ENCODE measurements around the gene MAP7. TPM values are rescaled to one million over a fixed set of nuclear protein-coding genes. Genes with fewer than 3 reads are reported as not detected.

The MAP7 gene
- polyA plus RNA-seq, 6 donors from 2014 or later = 0.19 to 0.71 (median 0.32) TPM; not detected in 2

DNA sequence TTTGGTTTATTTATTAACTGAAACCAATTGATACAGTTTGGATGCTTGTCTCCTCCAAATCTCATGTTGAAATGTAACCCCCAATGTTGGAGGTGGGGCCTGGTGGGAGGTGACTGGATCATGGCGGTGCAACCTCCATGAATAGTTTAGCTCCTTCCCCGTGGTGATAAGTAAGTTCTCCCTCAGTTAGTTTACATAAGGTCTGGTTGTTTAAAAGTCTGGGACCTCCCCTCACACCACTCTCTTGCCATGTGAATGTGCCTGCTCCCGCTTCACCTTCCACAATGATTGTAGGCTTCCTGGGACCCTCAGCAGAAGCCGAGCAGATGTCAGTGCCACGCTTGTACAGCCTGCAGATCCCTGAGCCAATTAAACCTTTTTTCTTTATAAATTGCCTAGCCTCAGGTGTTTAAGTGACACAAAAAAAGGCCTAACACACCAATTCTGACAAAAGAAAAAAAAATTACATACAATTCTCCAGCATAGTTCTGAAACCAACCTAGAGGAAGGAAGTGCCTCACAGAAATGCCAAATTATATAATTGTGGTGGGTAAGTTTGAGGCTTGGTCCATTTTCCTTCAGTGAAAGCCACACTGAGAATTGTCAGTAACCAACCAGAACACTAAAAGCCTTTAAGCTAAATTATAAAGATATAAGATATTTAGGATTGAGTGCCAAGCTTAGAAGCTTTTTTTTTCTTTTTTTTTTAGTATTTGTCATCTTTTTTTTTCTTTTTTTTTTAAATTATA lies 15.0 kb downstream of the MAP7 start:
- Mint-ChIP-seq H3K27ac (no peak overlapping the region), H3K36me3 (no peaks in the 10 kb centered on the region), H3K4me3 (no peak overlapping the region), H3K27me3 (peaks cover 5 to 9% (median 9%) of the 10 kb centered on the region in 3 donors), H3K9me3 (peaks cover 0 to 7% (median 0%) of the 10 kb centered on the region in 7 donors), H3K4me1 (no peaks in the 10 kb centered on the region)
- no peak for ATAC-seq (ENCODE audit: low read depth in 2 of 2)
- no peak for DNase-seq

DNA sequence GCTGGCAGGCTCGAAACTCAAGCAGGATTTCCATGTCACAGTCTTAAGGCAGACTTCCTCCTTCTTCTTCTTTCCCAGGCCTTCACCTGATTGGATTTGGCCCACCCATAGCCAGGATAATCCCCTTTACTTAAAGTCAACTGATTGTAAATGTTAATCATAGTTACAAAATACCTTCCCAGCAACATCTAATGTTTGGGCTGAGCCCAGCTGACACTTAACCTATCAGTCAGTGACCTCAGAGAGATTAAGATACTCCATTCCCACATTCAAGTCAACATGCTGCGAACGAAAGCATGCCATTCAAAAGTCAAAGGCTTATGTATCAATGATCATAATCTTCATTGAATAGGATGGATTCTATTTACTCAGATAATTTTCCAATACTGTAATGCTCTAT lies 16.0 kb downstream of the MAP7 start:
- Mint-ChIP-seq H3K27me3 (peaks cover 5 to 9% (median 9%) of the 10 kb centered on the region in 3 donors), H3K9me3 (peaks cover 0 to 7% (median 0%) of the 10 kb centered on the region in 7 donors), H3K4me1 (no peaks in the 10 kb centered on the region), H3K27ac (no peak overlapping the region), H3K4me3 (no peak overlapping the region), H3K36me3 (no peaks in the 10 kb centered on the region)
- DNase-seq (no peak), ATAC-seq (ENCODE audit: low read depth in 2 of 2) (no peak)

DNA sequence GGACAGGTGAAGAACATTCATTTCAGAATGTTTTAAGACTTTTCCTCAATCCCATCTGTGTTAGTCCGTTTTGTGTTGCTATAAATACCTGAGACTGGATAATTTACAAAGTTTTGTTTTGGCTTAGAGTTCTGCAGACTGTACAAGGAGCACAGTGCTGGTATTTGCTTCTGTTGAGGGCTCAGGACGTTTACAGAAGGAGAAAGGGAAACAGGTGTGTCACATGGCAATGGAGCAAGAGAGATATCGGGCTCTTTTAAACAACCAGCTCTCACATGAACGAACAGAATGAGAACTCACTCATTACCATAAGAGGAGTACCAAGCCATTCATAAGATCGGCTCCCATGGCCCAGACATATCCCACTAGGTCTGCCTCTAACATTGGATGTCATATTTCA lies 16.7 kb downstream of the MAP7 start:
- Mint-ChIP-seq H3K36me3 (no peaks in the 10 kb centered on the region), H3K4me3 (no peak overlapping the region), H3K27ac (no peak overlapping the region), H3K4me1 (no peaks in the 10 kb centered on the region), H3K9me3 (peaks cover 0 to 7% (median 0%) of the 10 kb centered on the region in 7 donors), H3K27me3 (peaks cover 5 to 9% (median 9%) of the 10 kb centered on the region in 3 donors)
- no peak for DNase-seq
- ATAC-seq (ENCODE audit: low read depth in 2 of 2) = no peak

DNA sequence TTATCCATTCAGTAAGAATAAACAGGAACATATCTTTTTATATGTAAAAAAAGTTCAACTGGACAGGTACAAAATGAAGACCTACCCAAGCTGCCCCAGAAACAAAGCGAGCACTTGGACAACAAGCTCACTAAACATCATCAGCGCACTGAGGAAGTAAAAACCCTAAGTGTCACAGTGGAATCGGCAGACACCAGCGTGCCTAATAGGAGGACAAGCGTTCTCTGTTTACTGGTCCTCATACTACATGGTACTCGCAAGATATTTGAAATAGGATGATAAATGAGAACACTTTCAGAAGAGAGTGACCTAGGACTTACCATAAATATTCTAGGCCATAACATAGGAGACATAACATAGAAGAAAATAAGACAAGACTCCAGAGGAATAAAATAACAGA lies 18.2 kb downstream of the MAP7 start:
- Mint-ChIP-seq H3K4me3 (no peak overlapping the region), H3K36me3 (no peaks in the 10 kb centered on the region), H3K9me3 (peaks cover 0 to 7% (median 0%) of the 10 kb centered on the region in 7 donors), H3K4me1 (no peaks in the 10 kb centered on the region), H3K27me3 (peaks cover 11 to 17% (median 14%) of the 10 kb centered on the region in 3 donors), H3K27ac (no peak overlapping the region)
- ATAC-seq (ENCODE audit: low read depth in 2 of 2) (no peak), DNase-seq (no peak)

DNA sequence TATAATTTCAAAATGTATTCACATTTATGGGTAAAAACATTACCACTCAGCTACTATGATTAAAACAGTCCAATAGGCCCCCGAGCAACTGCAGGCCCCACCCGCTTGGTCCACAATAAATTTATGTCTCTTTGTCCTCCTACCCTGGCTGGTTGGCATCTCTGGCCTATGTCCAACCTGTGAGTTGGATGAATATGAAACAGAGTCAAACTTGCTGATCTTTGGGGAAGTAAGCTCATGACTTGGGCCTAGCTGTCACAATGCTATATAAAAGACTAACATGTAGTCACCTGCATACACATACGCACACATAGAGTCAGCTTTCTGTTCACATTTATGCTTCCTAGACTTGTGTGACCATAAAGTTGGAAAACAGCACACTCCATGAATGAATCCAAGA lies 20.5 kb downstream of the MAP7 start:
- no peaks in the 10 kb centered on the region for H3K36me3 Mint-ChIP-seq
- DNase-seq (no peak), ATAC-seq (ENCODE audit: low read depth in 2 of 2) (no peak)
- H3K27me3 Mint-ChIP-seq = peaks cover 23 to 28% (median 26%) of the 10 kb centered on the region in 3 donors
- H3K9me3 Mint-ChIP-seq = no peaks in the 10 kb centered on the region
- peak overlapping the region in 1 of 6 donors; percentile 7 for H3K27ac Mint-ChIP-seq
- peaks cover 9 to 18% (median 16%) of the 10 kb centered on the region in 3 donors for H3K4me1 Mint-ChIP-seq
- no peak overlapping the region for H3K4me3 Mint-ChIP-seq

DNA sequence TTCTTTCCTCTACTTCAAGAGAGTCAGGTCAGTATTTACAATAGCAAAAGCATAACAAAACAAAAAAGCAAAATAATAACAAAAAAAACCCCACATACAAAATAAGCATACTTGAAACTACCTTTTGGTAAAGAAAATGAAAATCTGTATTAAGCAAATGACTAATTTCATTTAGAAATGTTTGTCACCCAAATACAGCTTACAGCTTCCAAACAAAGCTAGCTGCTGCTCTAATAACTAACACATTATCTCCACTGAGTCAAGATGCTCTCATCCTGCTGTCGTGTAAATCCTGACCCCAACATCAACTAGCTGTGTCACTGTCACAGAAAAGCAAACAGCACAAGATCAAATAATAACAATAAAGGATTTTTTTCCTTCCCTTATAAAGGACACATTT lies 21.7 kb downstream of the MAP7 start:
- H3K9me3 Mint-ChIP-seq = no peaks in the 10 kb centered on the region
- H3K27ac Mint-ChIP-seq = no peak overlapping the region
- no peaks in the 10 kb centered on the region for H3K36me3 Mint-ChIP-seq
- H3K4me3 Mint-ChIP-seq = no peak overlapping the region
- no peak for ATAC-seq (ENCODE audit: low read depth in 2 of 2)
- peaks cover 9 to 18% (median 16%) of the 10 kb centered on the region in 3 donors for H3K4me1 Mint-ChIP-seq
- H3K27me3 Mint-ChIP-seq = peaks cover 23 to 28% (median 23%) of the 10 kb centered on the region in 3 donors
- no peak for DNase-seq

DNA sequence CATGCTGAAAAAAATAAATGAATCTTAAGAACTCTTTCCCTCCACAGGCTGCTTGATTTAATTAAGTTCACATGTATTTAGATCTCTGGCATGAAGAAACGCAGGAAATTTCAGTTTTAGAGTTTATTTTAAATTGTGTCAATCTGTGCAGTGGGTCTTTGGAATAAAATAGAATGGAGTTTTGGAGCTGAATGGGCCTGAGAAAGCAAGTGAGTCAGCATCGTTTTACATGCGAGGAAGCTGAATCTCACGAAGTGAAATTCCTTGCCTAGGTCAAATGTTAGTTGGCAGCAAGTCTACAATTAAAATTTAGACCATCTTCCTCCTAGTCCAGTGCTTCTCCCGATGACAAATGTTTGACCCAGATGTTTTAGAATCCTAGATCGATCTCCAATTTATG lies 22.4 kb downstream of the MAP7 start:
- H3K27me3 Mint-ChIP-seq = peaks cover 21 to 28% (median 23%) of the 10 kb centered on the region in 3 donors
- H3K36me3 Mint-ChIP-seq = no peaks in the 10 kb centered on the region
- no peaks in the 10 kb centered on the region for H3K9me3 Mint-ChIP-seq
- H3K4me3 Mint-ChIP-seq = no peak overlapping the region
- ATAC-seq (ENCODE audit: low read depth in 2 of 2) (no peak), DNase-seq (no peak)
- peaks cover 9 to 18% (median 16%) of the 10 kb centered on the region in 3 donors for H3K4me1 Mint-ChIP-seq
- H3K27ac Mint-ChIP-seq = no peak overlapping the region

DNA sequence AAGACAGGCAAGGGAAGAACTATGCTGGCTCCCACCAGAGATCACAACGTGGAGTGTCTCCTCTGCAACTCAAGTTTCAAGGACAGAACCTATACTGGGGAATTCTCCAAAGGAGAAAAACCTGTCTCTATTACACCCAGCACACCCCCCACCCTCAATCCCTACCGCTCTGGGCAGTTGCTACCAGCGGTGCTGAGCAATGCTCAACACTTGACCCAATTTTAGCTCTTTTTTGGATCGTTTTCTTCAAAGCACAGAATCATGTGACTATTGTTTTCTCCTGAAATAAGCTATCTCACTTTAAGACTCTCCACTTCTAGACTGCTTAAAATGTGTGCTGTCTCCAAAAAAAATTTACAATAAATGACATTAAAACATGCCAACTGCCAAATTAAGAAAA lies 23.3 kb downstream of the MAP7 start:
- Mint-ChIP-seq H3K27me3 (peaks cover 21 to 28% (median 23%) of the 10 kb centered on the region in 3 donors), H3K9me3 (no peaks in the 10 kb centered on the region), H3K4me3 (peak overlapping the region in 1 of 8 donors; percentile 8), H3K36me3 (no peaks in the 10 kb centered on the region), H3K4me1 (peaks cover 9 to 18% (median 16%) of the 10 kb centered on the region in 3 donors), H3K27ac (no peak overlapping the region)
- DNase-seq = no peak
- ATAC-seq (ENCODE audit: low read depth in 2 of 2) = no peak

DNA sequence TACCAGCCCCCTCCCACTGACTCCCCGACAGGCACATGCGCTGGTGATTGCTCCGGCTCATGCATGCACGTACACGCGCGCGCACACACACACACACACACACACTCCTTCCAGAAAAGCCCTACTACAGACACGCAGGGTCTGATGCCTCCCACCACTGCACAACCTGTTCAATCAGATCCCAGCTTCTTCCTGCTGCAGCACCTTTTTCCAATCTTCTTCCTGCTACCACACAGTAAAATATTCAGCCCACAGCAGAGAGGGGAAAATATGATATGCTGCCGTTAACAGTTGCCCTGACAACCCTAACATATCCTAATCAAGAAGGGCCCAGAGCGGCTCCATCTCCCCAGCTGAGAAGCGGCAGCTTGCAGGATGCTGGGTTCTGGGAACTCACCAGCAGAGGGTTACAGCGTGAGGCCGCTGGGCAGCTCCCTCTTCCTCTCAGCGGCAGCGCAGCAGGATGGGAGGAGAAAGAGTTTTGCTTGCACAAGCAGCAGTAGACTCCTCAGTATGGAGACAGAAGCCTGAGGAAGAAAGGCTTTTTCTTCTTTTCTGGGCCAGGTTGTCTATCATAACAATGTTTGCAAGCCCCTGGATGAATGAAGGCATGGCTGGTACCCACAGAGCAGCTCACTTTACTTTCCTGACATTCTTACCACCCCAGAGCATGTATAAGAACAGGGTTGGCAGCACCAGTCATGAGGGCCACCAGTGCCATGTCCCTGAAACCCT lies 23.9 kb downstream of the MAP7 start:
- peaks cover 20 to 24% (median 20%) of the 10 kb centered on the region in 3 donors for H3K27me3 Mint-ChIP-seq
- DNase-seq = no peak
- peaks cover 9 to 18% (median 16%) of the 10 kb centered on the region in 3 donors for H3K4me1 Mint-ChIP-seq
- no peaks in the 10 kb centered on the region for H3K9me3 Mint-ChIP-seq
- H3K27ac Mint-ChIP-seq = peak overlapping the region in 2 of 6 donors; percentile 24 to 71
- H3K36me3 Mint-ChIP-seq = no peaks in the 10 kb centered on the region
- peak; percentile 64 to 70 for ATAC-seq (ENCODE audit: low read depth in 2 of 2)
- H3K4me3 Mint-ChIP-seq = peak overlapping the region in 5 of 8 donors; percentile 3 to 79 (median 45)

DNA sequence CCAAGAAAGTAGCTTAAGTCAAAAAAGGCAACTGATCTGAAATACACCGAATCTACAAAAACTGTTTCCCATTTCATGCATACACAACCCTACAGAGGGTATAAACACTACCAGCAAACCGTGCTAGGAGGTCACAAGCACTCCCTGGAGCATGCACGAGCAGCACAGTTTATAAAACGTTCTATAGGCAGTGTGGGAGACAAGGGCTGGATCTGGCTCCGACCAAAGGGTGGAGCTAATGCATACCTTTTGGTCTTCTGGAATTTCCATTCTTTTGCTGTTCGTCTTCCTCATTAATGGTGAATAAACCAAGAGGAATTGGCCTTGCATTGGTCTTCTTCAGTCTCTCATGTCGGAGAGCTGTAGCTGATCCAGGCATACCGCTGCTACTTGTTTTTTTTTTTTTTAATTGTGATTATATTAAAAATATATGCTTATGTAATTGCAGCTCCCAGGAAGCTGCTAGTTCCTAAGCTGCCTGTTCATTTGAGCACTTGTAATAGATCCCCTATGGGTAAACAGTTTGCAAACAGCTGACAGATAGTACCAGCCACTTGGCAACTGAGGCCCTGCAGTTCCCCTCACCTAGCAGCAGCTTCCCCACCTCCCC lies 24.5 kb downstream of the MAP7 start:
- peaks cover 17 to 22% (median 18%) of the 10 kb centered on the region in 3 donors for H3K27me3 Mint-ChIP-seq
- H3K36me3 Mint-ChIP-seq = no peaks in the 10 kb centered on the region
- peak overlapping the region in 1 of 6 donors; percentile 71 for H3K27ac Mint-ChIP-seq
- peaks cover 9 to 18% (median 16%) of the 10 kb centered on the region in 3 donors for H3K4me1 Mint-ChIP-seq
- no peaks in the 10 kb centered on the region for H3K9me3 Mint-ChIP-seq
- peak overlapping the region in 3 of 8 donors; percentile 8 to 79 (median 59) for H3K4me3 Mint-ChIP-seq
- DNase-seq (no peak), ATAC-seq (ENCODE audit: low read depth in 2 of 2) (no peak)

DNA sequence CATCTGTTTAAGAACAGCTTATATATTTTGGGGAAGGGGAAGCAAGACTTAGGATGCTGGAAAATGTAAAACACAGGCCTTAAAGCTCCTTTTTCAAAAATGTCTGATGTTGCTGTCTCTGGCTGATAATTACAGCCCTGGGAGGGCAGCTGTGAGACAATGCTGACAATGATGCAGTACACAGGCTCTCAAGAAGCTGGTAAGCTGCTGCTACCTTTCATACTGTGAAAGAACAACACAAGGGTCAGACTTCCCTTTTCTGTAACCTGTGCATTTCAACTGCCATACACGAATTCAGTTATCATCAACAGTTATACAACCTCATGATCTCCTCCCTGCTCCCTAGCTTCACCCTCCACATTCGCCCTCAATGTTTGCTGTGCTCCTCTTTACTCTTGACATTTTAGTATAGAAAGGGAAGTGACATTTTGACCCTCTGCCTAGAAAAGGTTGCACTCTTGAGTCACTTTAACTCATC lies 25.2 kb downstream of the MAP7 start:
- Mint-ChIP-seq H3K36me3 (no peaks in the 10 kb centered on the region), H3K27ac (no peak overlapping the region)

DNA sequence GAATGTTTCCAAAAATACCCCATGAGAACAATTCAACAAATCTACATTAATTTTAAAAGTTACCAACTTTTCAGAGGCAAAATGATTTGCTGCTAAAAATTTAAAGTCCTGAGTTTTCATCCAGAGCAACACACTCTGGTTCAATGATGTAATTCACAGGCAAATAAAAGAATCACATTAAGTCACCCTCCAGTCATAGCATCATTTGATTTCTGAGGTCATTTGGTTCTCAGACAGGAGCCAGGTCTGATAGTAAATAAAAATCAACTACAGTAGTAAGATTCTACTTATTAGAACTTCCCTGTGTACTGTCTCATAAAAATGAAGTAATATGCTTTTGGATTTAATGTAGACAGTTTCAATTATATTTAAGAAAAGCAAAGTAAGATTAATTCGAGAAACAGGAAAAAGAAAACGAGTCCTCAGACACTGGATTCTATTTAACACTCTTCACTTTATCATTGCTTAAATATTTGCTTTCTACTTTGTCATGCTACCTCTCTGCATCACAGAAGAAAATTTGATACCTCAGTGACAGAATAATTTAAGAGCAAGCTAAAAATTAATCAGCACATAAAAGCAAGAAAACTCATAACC lies 25.8 kb downstream of the MAP7 start:
- Mint-ChIP-seq H3K4me3 (no peak overlapping the region), H3K36me3 (no peaks in the 10 kb centered on the region), H3K27me3 (peaks cover 17 to 29% (median 18%) of the 10 kb centered on the region in 3 donors), H3K27ac (no peak overlapping the region), H3K4me1 (peaks cover 9 to 18% (median 16%) of the 10 kb centered on the region in 3 donors), H3K9me3 (no peaks in the 10 kb centered on the region)
- DNase-seq = no peak
- no peak for ATAC-seq (ENCODE audit: low read depth in 2 of 2)

More for the DNA sequence above, 25.2 kb downstream of the MAP7 start:
- Mint-ChIP-seq H3K4me1 (peaks cover 9 to 18% (median 16%) of the 10 kb centered on the region in 3 donors), H3K9me3 (no peaks in the 10 kb centered on the region), H3K27me3 (peaks cover 17 to 29% (median 18%) of the 10 kb centered on the region in 3 donors), H3K4me3 (no peak overlapping the region)
- ATAC-seq (ENCODE audit: low read depth in 2 of 2) (peak; percentile 51 to 64), DNase-seq (no peak)

DNA sequence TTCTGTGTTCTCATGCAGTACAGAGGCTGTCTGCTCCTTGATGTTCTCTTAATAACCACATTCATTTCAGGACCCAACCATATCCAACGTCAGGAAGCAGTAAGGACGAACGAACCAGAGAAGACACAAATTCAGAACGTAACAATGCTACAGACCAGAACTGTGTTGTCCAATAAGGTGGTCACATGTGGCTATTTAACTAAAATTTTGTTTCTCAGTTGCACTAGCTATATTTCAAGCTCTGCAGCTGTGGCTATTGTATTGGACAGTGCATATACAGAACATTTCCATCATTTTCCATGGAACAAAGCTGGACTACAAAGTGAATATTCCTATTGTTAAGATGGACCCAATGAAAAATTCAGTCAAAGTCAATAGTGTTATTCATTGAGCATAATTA lies 27.0 kb downstream of the MAP7 start:
- Mint-ChIP-seq H3K4me1 (peaks cover 9 to 18% (median 16%) of the 10 kb centered on the region in 3 donors), H3K36me3 (no peaks in the 10 kb centered on the region), H3K27ac (no peak overlapping the region), H3K4me3 (no peak overlapping the region), H3K9me3 (no peaks in the 10 kb centered on the region), H3K27me3 (peaks cover 17 to 29% (median 18%) of the 10 kb centered on the region in 3 donors)
- ATAC-seq (ENCODE audit: low read depth in 2 of 2) (no peak), DNase-seq (no peak)

Measured in naive B cell (primary cell).